ENCODE data around the gene ANKMY1. TPM values are rescaled to one million over a fixed set of nuclear protein-coding genes. Genes with fewer than 3 reads are reported as not detected.
"Not testable (repeated sequence)": the region's sequence is repeated elsewhere in the genome, so short reads cannot be mapped to it uniquely, and the experiment has no call there.

The ANKMY1 gene
- total RNA-seq, 1 experiment from 2014 or later: 30.8 TPM

DNA sequence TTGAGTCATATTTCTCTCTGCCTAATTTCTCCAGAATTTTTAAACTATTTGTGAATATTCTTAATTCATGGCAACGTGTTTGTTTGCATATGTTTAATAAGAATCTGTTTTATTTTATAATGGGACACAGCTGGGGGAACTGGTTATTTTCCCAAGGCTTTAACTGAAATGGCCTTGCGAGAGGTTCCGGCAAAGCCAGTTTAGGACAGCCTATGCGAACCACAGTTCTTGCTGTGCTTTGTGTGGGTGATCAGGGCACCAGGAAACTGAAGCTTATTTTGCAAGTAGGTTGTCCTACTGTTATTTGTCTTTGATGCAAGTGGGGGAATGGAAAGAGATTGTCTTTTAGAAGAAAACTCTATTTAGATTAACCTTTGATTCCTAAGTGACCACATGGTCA, 6.5 kb downstream of the ANKMY1 start:
- H4K20me1 ChIP-seq (ENCODE audit: insufficient read depth, low read depth, low read length): no peaks in the 10 kb centered on the region
- DNase-seq: no peak
- H3K4me3 ChIP-seq (ENCODE audit: low read length): no peak overlapping the region
- H3K9me3 ChIP-seq (ENCODE audit: low read length): peaks cover 4% of the 10 kb centered on the region
- H3K36me3 ChIP-seq (ENCODE audit: insufficient read depth, low read length): peaks cover 51% of the 10 kb centered on the region
- no peak overlapping the region for H2AFZ ChIP-seq (ENCODE audit: low read length)
- no peak overlapping the region for H3K9ac ChIP-seq (ENCODE audit: low read length)
- H3K27ac ChIP-seq (ENCODE audit: low read length): no peak overlapping the region
- H3K27me3 ChIP-seq (ENCODE audit: low read length): no peaks in the 10 kb centered on the region
- no peaks in the 10 kb centered on the region for H3K9me2 ChIP-seq (replicated peaks; ENCODE audit: insufficient read depth, low read length)
- no peak overlapping the region for H3K4me2 ChIP-seq (ENCODE audit: low read depth, low read length, poor library complexity, severe bottlenecking)
- H3K79me2 ChIP-seq (ENCODE audit: low read length): peaks cover 57% of the 10 kb centered on the region
- no peaks in the 10 kb centered on the region for H3K4me1 ChIP-seq (ENCODE audit: low read length)

DNA sequence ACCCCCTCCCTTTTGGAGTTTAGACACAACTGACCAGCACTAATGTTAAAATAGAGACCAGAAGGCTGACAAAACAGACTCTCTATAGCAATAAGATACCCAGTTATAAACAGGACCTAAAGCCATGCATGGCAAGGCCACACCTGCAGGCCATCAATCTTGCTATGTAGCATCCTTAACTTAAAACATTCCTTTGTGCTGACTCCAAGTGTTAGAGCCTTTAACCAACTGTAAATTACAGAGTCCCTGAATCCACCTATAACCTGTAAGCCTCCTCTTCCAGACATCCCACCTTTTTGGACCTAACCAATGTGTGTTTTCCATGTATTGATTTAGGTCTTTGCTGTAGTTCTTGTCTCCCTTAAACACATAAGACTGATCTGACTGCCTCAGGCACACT, 17.9 kb downstream of the ANKMY1 start:
- Histone ChIP-seq H3K27ac (ENCODE audit: low read length) (no peak overlapping the region), H3K4me3 (ENCODE audit: low read length) (no peak overlapping the region), H4K20me1 (ENCODE audit: insufficient read depth, low read depth, low read length) (no peaks in the 10 kb centered on the region), H3K9me2 (replicated peaks; ENCODE audit: insufficient read depth, low read length) (no peaks in the 10 kb centered on the region), H3K9ac (ENCODE audit: low read length) (no peak overlapping the region), H3K4me2 (ENCODE audit: low read depth, low read length, poor library complexity, severe bottlenecking) (no peak overlapping the region), H3K9me3 (ENCODE audit: low read length) (no peaks in the 10 kb centered on the region), H3K79me2 (ENCODE audit: low read length) (peaks cover 61% of the 10 kb centered on the region), H3K27me3 (ENCODE audit: low read length) (no peaks in the 10 kb centered on the region), H3K4me1 (ENCODE audit: low read length) (no peaks in the 10 kb centered on the region), H2AFZ (ENCODE audit: low read length) (no peak overlapping the region), H3K36me3 (ENCODE audit: insufficient read depth, low read length) (peaks cover 56% of the 10 kb centered on the region)
- no peak for DNase-seq

DNA sequence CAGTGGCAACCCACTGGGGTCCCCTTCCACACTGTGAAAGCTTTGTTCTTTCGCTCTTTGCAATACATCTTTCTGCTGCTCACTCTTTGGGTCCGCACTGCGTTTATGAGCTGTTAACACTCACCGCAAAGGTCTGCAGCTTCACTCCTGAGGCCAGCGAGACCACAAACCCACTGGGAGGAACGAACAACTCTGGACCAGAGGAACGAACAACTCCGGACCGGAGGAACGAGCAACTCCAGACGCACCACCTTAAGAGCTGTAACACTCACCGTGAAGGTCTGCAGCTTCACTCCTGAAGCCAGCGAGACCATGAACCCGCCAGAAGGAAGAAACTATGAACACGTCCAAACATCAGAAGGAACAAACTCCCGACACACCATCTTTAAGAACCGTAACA, 18.7 kb downstream of the ANKMY1 start:
- not testable (repeated sequence) for H3K27ac ChIP-seq (ENCODE audit: low read length); H3K9ac ChIP-seq (ENCODE audit: low read length); H3K9me2 ChIP-seq (replicated peaks; ENCODE audit: insufficient read depth, low read length); H3K4me3 ChIP-seq (ENCODE audit: low read length); H3K4me1 ChIP-seq (ENCODE audit: low read length); DNase-seq; H3K27me3 ChIP-seq (ENCODE audit: low read length); H2AFZ ChIP-seq (ENCODE audit: low read length); H3K9me3 ChIP-seq (ENCODE audit: low read length); H4K20me1 ChIP-seq (ENCODE audit: insufficient read depth, low read depth, low read length); H3K4me2 ChIP-seq (ENCODE audit: low read depth, low read length, poor library complexity, severe bottlenecking)
- Histone ChIP-seq H3K36me3 (ENCODE audit: insufficient read depth, low read length) (peaks cover 62% of the 10 kb centered on the region), H3K79me2 (ENCODE audit: low read length) (peaks cover 66% of the 10 kb centered on the region)

DNA sequence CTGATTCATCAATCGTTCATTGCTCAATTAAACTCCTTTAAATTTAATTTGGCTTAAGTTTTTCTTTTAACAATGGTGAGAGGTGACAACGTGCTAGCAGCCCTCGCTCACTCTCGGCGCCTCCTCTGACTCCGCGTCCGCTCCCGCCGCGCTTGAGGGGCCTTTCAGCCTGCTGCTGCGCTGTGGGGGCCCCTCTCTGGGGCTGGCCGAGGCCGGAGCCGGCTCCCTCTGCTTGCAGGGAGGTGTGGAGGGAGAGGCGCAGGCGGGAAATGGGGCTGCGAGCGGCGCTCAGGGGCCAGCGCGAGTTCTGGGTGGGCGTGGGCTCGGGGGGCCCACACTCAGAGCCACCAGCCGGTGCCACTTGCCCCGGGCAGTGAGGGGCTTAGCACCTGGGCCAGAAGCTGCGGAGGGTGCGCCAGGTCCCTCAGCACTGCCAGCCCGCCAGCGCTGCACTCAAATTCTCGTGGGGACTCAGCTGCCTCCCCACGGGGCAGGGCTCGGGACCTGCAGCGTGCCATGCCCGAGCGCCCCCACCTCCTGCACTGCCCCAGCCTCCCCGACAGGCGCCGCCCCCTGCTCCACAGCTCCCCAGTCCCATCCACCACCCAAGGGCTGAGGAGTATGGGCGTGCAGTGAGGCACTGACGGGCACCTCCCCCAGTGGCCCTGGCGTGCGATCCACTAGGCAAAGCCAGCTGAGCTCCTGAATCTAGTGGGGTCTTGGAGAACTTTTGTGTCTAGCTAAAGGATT, 19.6 kb downstream of the ANKMY1 start:
- Histone ChIP-seq H2AFZ (ENCODE audit: low read length) (no peak overlapping the region), H3K4me2 (ENCODE audit: low read depth, low read length, poor library complexity, severe bottlenecking) (no peak overlapping the region), H3K4me3 (ENCODE audit: low read length) (no peak overlapping the region), H3K27ac (ENCODE audit: low read length) (no peak overlapping the region), H3K9ac (ENCODE audit: low read length) (no peak overlapping the region), H3K9me2 (replicated peaks; ENCODE audit: insufficient read depth, low read length) (no peaks in the 10 kb centered on the region), H3K9me3 (ENCODE audit: low read length) (no peaks in the 10 kb centered on the region), H3K79me2 (ENCODE audit: low read length) (peaks cover 68% of the 10 kb centered on the region), H3K4me1 (ENCODE audit: low read length) (no peaks in the 10 kb centered on the region), H4K20me1 (ENCODE audit: insufficient read depth, low read depth, low read length) (no peaks in the 10 kb centered on the region), H3K27me3 (ENCODE audit: low read length) (no peaks in the 10 kb centered on the region), H3K36me3 (ENCODE audit: insufficient read depth, low read length) (peaks cover 64% of the 10 kb centered on the region)
- no peak for DNase-seq

DNA sequence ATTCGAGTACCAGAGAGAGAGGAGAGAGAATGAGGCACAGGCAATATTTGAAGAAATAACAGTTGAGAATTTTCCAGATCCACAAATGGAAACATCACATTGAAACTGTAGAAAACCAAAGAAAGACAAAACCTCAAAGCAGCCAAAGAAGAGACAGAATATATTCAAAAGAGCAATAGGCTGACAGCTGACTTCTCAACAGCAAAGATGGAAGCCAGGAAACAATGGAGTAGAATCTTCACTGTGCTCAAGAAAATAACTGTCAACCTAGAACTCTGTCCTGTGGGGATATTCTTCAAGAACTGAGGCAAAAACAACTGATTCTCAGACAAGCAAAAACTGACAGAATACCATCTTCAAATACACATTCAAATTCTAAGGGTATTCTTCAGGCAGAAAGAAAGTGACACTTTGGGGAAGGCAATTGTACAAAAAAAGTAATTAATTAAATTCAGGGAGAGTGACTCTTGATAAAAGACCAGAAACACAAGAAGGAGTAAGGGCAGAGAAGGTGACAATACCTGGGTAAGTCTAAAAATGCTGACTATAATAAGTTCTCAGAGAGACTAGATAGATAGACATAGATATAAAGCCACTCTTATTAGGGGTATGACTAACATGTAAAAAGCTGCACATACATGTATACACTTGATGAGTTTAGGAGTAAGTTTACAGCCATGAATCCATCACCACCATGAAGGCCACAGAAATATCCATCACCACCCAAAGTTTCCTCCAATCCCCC, 25.6 kb downstream of the ANKMY1 start:
- no peak for DNase-seq
- no peaks in the 10 kb centered on the region for H3K4me1 ChIP-seq (ENCODE audit: low read length)
- H3K36me3 ChIP-seq (ENCODE audit: insufficient read depth, low read length): peaks cover 86% of the 10 kb centered on the region

DNA sequence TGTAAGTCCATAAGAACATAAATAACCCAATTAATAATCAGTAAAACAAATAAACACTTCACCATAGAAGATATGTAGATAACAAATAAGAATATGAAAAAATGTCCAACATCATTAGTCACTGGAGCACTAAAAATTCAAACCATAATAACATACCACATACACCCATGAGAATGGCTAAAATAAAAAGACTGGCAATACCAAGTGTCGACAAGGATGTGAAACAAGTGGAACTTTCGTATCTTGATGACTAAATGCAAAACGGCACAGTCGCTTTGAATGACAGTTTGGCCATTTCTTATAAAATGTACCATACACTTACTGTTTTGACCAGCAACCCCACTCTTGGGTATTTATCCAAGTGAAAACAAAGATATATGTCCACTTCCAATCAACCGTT, 26.8 kb downstream of the ANKMY1 start:
- DNase-seq: no peak
- Histone ChIP-seq H3K79me2 (ENCODE audit: low read length) (peaks cover 72% of the 10 kb centered on the region), H3K27ac (ENCODE audit: low read length) (no peak overlapping the region), H3K36me3 (ENCODE audit: insufficient read depth, low read length) (peaks cover 88% of the 10 kb centered on the region), H3K4me1 (ENCODE audit: low read length) (no peaks in the 10 kb centered on the region), H3K9me3 (ENCODE audit: low read length) (peaks cover 24% of the 10 kb centered on the region), H2AFZ (ENCODE audit: low read length) (no peak overlapping the region), H3K9ac (ENCODE audit: low read length) (no peak overlapping the region), H3K9me2 (replicated peaks; ENCODE audit: insufficient read depth, low read length) (no peaks in the 10 kb centered on the region), H3K4me3 (ENCODE audit: low read length) (no peak overlapping the region), H3K4me2 (ENCODE audit: low read depth, low read length, poor library complexity, severe bottlenecking) (no peak overlapping the region), H4K20me1 (ENCODE audit: insufficient read depth, low read depth, low read length) (no peaks in the 10 kb centered on the region), H3K27me3 (ENCODE audit: low read length) (no peaks in the 10 kb centered on the region)

More for the DNA sequence above, 25.6 kb downstream of the ANKMY1 start:
- H4K20me1 ChIP-seq (ENCODE audit: insufficient read depth, low read depth, low read length): no peaks in the 10 kb centered on the region
- H2AFZ ChIP-seq (ENCODE audit: low read length): no peak overlapping the region
- H3K27me3 ChIP-seq (ENCODE audit: low read length): no peaks in the 10 kb centered on the region
- H3K4me2 ChIP-seq (ENCODE audit: low read depth, low read length, poor library complexity, severe bottlenecking): no peak overlapping the region
- no peaks in the 10 kb centered on the region for H3K9me2 ChIP-seq (replicated peaks; ENCODE audit: insufficient read depth, low read length)
- peaks cover 16% of the 10 kb centered on the region for H3K9me3 ChIP-seq (ENCODE audit: low read length)
- H3K4me3 ChIP-seq (ENCODE audit: low read length): no peak overlapping the region
- H3K79me2 ChIP-seq (ENCODE audit: low read length): peaks cover 74% of the 10 kb centered on the region
- H3K27ac ChIP-seq (ENCODE audit: low read length): no peak overlapping the region
- no peak overlapping the region for H3K9ac ChIP-seq (ENCODE audit: low read length)

DNA sequence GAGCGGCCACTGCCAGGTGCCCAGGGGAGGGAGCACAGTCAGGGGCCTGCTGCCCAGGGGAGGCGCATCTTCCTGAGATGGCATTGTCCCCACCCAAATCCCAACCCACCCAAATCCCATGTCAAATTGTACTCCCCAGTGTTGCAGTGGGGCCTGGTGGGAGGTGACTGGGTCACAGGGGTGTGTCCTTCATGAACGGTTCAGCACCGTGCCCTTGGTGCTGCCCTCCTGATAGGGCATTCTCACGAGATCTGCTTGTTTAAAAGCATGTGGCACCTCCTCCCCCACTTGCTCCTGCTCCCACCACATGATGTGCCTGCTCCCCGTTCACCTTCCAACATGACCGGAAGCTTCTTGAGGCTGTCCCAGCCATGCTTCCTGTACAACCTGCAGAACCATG, 27.6 kb downstream of the ANKMY1 start:
- no peak overlapping the region for H2AFZ ChIP-seq (ENCODE audit: low read length)
- H3K79me2 ChIP-seq (ENCODE audit: low read length): peaks cover 70% of the 10 kb centered on the region
- DNase-seq: no peak
- H3K4me1 ChIP-seq (ENCODE audit: low read length): no peaks in the 10 kb centered on the region
- H3K36me3 ChIP-seq (ENCODE audit: insufficient read depth, low read length): peaks cover 88% of the 10 kb centered on the region
- H4K20me1 ChIP-seq (ENCODE audit: insufficient read depth, low read depth, low read length): no peaks in the 10 kb centered on the region
- H3K27me3 ChIP-seq (ENCODE audit: low read length): no peaks in the 10 kb centered on the region
- no peak overlapping the region for H3K27ac ChIP-seq (ENCODE audit: low read length)
- H3K4me2 ChIP-seq (ENCODE audit: low read depth, low read length, poor library complexity, severe bottlenecking): no peak overlapping the region
- H3K9ac ChIP-seq (ENCODE audit: low read length): no peak overlapping the region
- H3K9me2 ChIP-seq (replicated peaks; ENCODE audit: insufficient read depth, low read length): no peaks in the 10 kb centered on the region
- no peak overlapping the region for H3K4me3 ChIP-seq (ENCODE audit: low read length)
- peaks cover 32% of the 10 kb centered on the region for H3K9me3 ChIP-seq (ENCODE audit: low read length)

DNA sequence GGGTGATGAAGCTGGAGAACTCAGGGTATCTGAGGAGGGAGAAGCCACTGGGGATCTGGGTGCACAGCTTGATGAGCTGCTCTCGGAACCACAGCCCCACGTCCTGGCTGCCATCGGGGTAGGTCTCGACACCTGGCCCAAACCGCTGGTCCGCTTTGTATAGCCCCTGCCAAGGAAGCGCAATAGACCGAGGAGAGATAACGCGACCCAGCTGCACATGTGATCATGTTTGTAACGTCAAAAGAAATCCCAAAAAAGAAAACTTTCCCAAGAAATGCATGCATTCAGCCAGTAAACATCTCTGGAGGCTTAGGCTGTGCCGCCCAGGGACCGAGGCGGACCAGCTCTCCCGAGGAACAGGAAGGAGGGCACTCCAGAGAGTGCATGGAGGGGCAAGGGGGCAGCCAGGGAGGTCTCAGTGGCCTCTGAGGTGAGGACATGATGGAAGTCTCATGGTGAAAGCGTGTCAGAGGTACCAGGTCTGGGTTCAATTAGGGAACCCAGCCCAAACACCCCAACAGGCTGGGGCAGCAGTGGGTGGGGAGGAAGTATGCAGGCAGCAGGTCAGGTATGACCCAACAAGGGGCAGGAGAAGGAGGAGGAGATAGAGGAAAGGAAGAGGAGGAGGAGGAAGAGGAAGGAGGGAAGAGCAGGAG, 28.3 kb downstream of the ANKMY1 start:
- H3K27me3 ChIP-seq (ENCODE audit: low read length): no peaks in the 10 kb centered on the region
- H3K9me2 ChIP-seq (replicated peaks; ENCODE audit: insufficient read depth, low read length): no peaks in the 10 kb centered on the region
- no peak overlapping the region for H3K4me3 ChIP-seq (ENCODE audit: low read length)

More for the DNA sequence above, 28.3 kb downstream of the ANKMY1 start:
- Histone ChIP-seq H3K36me3 (ENCODE audit: insufficient read depth, low read length) (peaks cover 88% of the 10 kb centered on the region), H3K9me3 (ENCODE audit: low read length) (peaks cover 38% of the 10 kb centered on the region), H3K4me2 (ENCODE audit: low read depth, low read length, poor library complexity, severe bottlenecking) (no peak overlapping the region), H2AFZ (ENCODE audit: low read length) (no peak overlapping the region), H3K4me1 (ENCODE audit: low read length) (no peaks in the 10 kb centered on the region), H3K27ac (ENCODE audit: low read length) (no peak overlapping the region), H3K79me2 (ENCODE audit: low read length) (peaks cover 64% of the 10 kb centered on the region), H4K20me1 (ENCODE audit: insufficient read depth, low read depth, low read length) (no peaks in the 10 kb centered on the region), H3K9ac (ENCODE audit: low read length) (no peak overlapping the region)
- DNase-seq: no peak

Measured in Karpas-422 (cell line).